ENCODE results near the gene HLA-DRB1.

Gene HLA-DRB1

DNA sequence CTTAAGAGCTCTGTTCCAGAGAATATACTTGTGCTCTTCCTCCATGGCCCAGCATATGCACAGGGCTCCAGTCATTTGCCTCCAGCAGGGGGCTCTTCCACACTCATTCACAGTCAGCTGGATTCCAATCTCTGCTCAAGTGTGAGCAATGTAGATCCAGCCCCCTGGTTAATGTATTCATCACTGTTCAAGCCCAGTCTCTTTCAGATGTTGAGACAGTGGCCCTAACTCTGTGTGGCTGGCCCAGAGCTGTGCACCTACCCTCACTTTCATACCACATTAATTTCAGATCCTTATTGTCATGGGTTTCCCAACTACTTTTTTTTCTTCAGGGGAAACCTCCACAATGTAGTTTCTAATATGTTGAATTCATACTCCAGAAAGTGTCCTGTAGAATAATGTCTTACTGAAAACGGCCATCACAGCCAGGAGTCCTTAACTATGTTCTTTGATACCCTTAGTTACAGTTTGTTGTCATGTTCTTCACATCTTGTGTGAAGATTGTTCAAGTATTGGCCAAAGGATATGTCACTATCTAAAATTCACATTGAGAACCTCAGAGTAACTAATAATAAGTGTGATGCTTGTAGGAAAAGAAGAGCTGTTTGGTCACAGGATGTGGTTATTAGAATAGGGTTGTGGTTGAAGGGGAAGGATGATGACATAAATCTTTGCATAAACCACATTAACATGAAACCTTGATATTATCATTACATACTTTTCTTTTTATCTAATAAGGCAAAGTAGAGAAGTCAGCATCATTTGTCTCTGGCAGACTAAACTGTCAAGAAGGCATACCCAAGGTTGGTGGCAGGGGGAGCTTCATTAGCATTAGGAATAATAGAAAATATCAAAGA lies 33.1 kb upstream of the HLA-DRB1 start:
- Histone ChIP-seq H3K9me3 (ENCODE audit: low read length) (no peaks in the 10 kb centered on the region), H3K4me3 (ENCODE audit: low read depth in 1 of 2, low read length in 2 of 2) (no peak overlapping the region), H3K9ac (ENCODE audit: low read length) (no peak overlapping the region), H3K27ac (ENCODE audit: low read depth, low read length) (no peak overlapping the region), H3K4me1 (ENCODE audit: insufficient read depth, low read length) (no peaks in the 10 kb centered on the region), H3K27me3 (ENCODE audit: control insufficient read depth in 1 of 2, insufficient read depth in 2 of 2, low read length in 2 of 2) (no peaks in the 10 kb centered on the region), H3K36me3 (ENCODE audit: insufficient read depth, low read length) (no peaks in the 10 kb centered on the region)

DNA sequence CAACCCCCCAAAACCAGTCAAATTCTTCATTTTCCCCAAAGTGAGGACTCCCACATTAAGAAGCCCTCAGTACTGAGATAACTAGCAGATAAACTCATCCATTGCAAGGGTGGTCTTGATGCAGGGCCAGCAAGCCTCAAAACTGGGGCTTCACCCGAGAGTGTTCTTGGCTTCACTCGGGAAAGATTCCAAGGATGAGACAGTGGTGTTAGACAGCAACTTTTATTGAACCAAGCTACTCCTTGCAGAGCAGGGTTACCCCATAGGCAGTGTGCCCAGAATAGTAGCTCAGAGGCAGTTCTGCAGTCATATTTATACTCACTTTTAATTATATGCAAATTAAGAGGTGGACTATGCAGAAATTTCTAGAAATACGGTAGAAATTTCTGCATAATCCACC lies 31.7 kb upstream of the HLA-DRB1 start:
- Histone ChIP-seq H3K27me3 (ENCODE audit: control insufficient read depth in 1 of 2, insufficient read depth in 2 of 2, low read length in 2 of 2) (no peaks in the 10 kb centered on the region), H3K4me3 (ENCODE audit: low read depth in 1 of 2, low read length in 2 of 2) (no peak overlapping the region), H3K4me1 (ENCODE audit: insufficient read depth, low read length) (no peaks in the 10 kb centered on the region), H3K9me3 (ENCODE audit: low read length) (no peaks in the 10 kb centered on the region), H3K36me3 (ENCODE audit: insufficient read depth, low read length) (no peaks in the 10 kb centered on the region), H3K27ac (ENCODE audit: low read depth, low read length) (no peak overlapping the region), H3K9ac (ENCODE audit: low read length) (no peak overlapping the region)

DNA sequence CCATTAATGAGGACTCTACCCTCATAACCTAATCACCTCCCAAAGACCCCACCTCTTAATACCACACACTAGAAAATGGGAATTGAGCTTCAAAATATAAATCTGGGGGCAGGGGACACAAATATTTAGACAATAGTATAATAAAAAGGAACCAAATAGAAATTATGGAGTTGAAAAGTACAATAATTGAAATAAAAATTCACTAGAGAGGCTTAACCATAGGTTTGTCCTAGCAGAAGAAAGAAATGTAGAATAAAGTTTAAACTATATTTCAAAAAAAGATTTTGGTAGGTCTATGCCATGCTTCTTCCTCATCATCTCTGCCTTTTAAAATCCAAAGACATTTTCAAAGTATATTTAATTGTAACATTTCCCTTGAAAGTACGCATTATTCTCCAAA lies 28.1 kb upstream of the HLA-DRB1 start:
- no peaks in the 10 kb centered on the region for H3K27me3 ChIP-seq (ENCODE audit: control insufficient read depth in 1 of 2, insufficient read depth in 2 of 2, low read length in 2 of 2)
- H3K4me1 ChIP-seq (ENCODE audit: insufficient read depth, low read length): no peaks in the 10 kb centered on the region
- no peaks in the 10 kb centered on the region for H3K36me3 ChIP-seq (ENCODE audit: insufficient read depth, low read length)
- no peaks in the 10 kb centered on the region for H3K9me3 ChIP-seq (ENCODE audit: low read length)
- H3K9ac ChIP-seq (ENCODE audit: low read length): no peak overlapping the region
- H3K4me3 ChIP-seq (ENCODE audit: low read depth in 1 of 2, low read length in 2 of 2): no peak overlapping the region
- H3K27ac ChIP-seq (ENCODE audit: low read depth, low read length): no peak overlapping the region

DNA sequence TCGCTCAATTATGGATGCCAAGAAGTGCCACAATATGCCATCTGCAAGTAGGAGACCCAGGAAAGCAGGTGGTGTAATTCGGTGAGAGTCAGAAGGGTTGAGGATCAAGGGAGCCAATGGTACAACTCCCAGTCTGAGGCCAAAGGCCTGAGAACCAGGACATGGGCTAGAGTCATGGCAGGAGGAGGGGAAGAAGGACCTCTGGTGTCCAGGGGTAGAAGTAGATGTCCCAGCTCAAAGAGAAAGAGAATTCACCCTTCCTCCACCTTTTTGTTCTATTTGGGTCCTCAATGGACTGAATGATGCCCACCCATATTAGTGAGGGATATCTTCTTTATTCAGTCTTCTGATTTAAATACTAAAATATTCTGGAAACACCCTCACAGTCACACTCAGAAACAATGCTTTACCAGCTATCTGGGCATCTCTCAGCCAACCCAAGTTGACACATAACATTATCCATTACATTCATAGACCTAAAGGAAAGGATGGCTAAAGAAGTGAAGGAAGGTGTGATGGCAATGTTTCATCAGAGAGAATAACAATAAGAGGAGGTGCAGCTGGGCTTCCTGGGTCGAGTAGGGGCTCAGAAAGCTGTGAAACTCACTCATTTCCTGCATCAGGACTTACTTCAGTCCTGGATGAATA lies 26.4 kb upstream of the HLA-DRB1 start:
- no peaks in the 10 kb centered on the region for H3K4me1 ChIP-seq (ENCODE audit: insufficient read depth, low read length)
- H3K4me3 ChIP-seq (ENCODE audit: low read depth in 1 of 2, low read length in 2 of 2): no peak overlapping the region
- H3K9ac ChIP-seq (ENCODE audit: low read length): no peak overlapping the region
- no peaks in the 10 kb centered on the region for H3K9me3 ChIP-seq (ENCODE audit: low read length)
- no peak overlapping the region for H3K27ac ChIP-seq (ENCODE audit: low read depth, low read length)
- no peaks in the 10 kb centered on the region for H3K27me3 ChIP-seq (ENCODE audit: control insufficient read depth in 1 of 2, insufficient read depth in 2 of 2, low read length in 2 of 2)
- H3K36me3 ChIP-seq (ENCODE audit: insufficient read depth, low read length): no peaks in the 10 kb centered on the region

DNA sequence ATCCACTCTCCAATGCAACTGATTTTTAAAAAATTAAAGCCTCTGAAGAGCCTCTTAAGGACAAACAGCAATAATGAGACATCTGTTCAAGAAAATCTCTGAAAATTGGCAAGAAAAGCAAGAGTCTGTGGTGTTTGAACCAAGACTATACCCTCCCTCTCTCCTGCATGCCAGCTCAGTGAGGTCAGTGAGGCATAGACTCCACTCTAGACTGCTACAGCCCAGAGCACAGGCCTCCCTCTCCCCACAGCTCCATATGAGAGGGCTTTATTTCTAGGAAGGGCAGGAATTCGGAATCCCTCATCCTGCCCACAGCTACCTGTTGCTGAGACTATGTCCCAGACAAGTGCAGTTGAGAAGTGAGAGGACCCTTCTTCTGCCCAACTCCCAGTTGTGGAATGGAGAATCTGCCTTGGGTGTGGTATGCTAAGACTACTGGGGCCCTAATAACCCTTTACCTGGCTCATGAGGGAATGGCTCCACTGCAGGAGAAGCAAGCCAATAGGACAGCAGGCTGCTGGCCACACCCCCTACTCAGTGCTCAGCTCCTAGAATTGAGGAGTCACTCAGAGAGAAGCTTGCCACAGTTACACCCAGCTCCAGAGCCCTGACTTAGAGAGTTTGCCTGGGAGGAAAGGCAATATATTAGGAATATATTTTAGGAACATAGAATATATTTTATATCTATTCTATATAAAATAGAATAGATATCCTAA lies 24.9 kb upstream of the HLA-DRB1 start:
- Histone ChIP-seq H3K36me3 (ENCODE audit: insufficient read depth, low read length) (no peaks in the 10 kb centered on the region), H3K9me3 (ENCODE audit: low read length) (no peaks in the 10 kb centered on the region), H3K27me3 (ENCODE audit: control insufficient read depth in 1 of 2, insufficient read depth in 2 of 2, low read length in 2 of 2) (no peaks in the 10 kb centered on the region), H3K27ac (ENCODE audit: low read depth, low read length) (no peak overlapping the region), H3K4me1 (ENCODE audit: insufficient read depth, low read length) (no peaks in the 10 kb centered on the region), H3K4me3 (ENCODE audit: low read depth in 1 of 2, low read length in 2 of 2) (no peak overlapping the region), H3K9ac (ENCODE audit: low read length) (no peak overlapping the region)

DNA sequence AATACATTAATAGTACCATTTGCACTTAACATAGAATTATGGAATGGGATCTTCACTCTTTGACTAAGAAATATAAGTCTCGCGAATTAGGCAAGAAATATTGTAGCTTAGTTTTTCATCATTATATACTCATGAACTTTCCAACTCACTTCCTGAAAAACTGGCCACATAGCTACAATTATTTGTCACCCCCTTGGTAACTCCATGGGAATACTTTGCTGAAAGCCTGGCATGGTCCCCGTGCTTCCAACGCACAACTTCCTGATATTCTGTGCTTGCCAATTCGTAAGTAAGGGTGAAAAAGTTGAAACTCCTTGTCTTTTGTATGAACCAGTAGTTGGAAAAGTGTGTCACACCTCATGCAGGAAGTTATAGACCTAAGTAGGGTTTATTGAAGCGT lies 23.8 kb upstream of the HLA-DRB1 start:
- no peak overlapping the region for H3K27ac ChIP-seq (ENCODE audit: low read depth, low read length)
- H3K27me3 ChIP-seq (ENCODE audit: control insufficient read depth in 1 of 2, insufficient read depth in 2 of 2, low read length in 2 of 2): no peaks in the 10 kb centered on the region
- no peaks in the 10 kb centered on the region for H3K36me3 ChIP-seq (ENCODE audit: insufficient read depth, low read length)
- H3K9ac ChIP-seq (ENCODE audit: low read length): no peak overlapping the region
- H3K4me3 ChIP-seq (ENCODE audit: low read depth in 1 of 2, low read length in 2 of 2): no peak overlapping the region
- H3K4me1 ChIP-seq (ENCODE audit: insufficient read depth, low read length): no peaks in the 10 kb centered on the region
- H3K9me3 ChIP-seq (ENCODE audit: low read length): no peaks in the 10 kb centered on the region

DNA sequence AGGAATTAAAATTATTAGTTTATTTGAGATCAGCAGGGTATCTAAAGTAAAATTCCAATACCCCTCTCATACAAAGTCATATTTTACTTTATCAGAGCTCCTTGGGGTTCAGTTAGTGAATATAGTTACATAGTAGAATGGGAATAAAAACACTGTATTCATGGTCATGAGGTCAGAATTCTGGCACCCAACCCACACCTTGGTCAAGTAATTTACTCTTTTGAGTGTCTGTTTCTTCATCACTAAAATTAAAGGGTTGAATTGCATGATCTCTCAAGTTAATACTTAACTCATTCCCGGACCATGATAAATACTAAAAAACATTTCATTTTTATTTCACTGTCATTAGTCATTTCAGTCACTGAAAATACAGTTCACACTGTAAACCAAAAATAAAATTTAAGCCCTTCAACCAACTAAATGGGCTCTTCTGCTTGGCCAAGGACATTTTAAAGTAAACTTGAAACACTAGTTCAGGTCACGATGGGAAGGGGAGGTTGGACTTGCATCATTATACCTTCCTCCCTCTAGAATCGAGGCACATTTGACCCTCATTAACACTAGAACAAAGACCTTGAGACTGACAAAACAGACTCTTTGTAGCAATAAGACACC lies 21.1 kb upstream of the HLA-DRB1 start:
- Histone ChIP-seq H3K27ac (ENCODE audit: low read depth, low read length) (no peak overlapping the region), H3K27me3 (ENCODE audit: control insufficient read depth in 1 of 2, insufficient read depth in 2 of 2, low read length in 2 of 2) (no peaks in the 10 kb centered on the region), H3K4me3 (ENCODE audit: low read depth in 1 of 2, low read length in 2 of 2) (no peak overlapping the region), H3K9me3 (ENCODE audit: low read length) (no peaks in the 10 kb centered on the region), H3K4me1 (ENCODE audit: insufficient read depth, low read length) (no peaks in the 10 kb centered on the region), H3K9ac (ENCODE audit: low read length) (no peak overlapping the region), H3K36me3 (ENCODE audit: insufficient read depth, low read length) (no peaks in the 10 kb centered on the region)

DNA sequence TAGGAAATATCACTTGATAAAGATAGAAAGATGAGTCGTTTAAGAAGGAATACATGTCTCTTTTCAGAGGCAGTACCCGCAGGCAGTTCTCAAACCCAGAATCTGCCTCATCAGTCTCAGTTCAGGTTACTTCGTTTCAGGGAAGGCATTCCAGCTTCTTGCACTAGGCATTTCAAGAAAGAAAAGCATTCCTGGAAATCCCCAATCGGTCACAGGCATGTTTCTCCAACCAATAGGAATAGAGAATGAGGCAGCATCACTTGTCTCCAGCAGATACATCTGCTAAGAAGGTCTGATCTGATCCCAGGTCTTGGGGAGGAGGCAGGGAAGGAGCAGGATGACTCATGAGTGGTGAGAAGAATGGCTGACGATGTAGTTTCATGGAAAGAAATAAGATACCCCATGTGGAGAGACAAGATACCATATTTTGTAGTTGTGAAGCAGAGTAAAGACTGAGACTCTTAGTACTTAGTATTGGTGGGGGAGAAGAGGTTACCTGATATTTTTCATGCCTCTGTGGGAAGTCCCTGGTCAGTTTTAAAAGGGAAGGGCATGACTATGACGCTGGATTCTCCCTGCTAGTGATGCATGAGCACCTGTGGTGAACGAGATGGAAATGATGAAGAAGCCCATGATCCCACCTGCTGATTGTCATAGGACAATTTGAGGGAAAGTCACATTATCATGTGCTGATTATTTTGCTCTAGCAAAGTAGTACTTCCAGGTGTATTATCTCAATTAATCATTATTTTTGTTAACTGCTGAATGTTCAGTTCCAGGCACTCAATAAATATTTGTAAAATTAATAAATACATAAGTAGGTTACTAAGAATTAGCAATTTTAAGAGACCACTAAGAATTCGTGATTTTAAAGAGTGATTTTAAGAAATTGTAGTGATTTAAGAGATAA lies 20.3 kb upstream of the HLA-DRB1 start:
- Histone ChIP-seq H3K9ac (ENCODE audit: low read length) (no peak overlapping the region), H3K27me3 (ENCODE audit: control insufficient read depth in 1 of 2, insufficient read depth in 2 of 2, low read length in 2 of 2) (no peaks in the 10 kb centered on the region), H3K4me3 (ENCODE audit: low read depth in 1 of 2, low read length in 2 of 2) (no peak overlapping the region), H3K9me3 (ENCODE audit: low read length) (no peaks in the 10 kb centered on the region), H3K27ac (ENCODE audit: low read depth, low read length) (no peak overlapping the region), H3K4me1 (ENCODE audit: insufficient read depth, low read length) (no peaks in the 10 kb centered on the region), H3K36me3 (ENCODE audit: insufficient read depth, low read length) (no peaks in the 10 kb centered on the region)

DNA sequence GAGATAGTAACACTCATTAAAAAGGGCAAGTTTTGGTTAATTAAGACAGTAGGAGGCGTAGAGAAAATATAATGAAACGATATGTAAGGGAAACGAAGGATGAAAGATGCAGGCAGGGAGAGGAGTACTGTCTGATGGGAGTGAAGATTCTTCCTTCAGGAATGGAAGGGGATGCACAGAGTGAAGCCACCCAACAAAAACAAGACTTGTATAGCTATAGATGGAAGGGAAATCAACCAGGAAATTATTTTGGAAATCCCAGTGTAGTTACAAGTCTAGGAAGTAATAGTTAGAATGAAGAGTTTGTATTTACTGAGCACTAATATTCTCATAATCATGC lies 19.7 kb upstream of the HLA-DRB1 start:
- no peaks in the 10 kb centered on the region for H3K36me3 ChIP-seq (ENCODE audit: insufficient read depth, low read length)
- no peaks in the 10 kb centered on the region for H3K9me3 ChIP-seq (ENCODE audit: low read length)
- H3K9ac ChIP-seq (ENCODE audit: low read length): no peak overlapping the region
- H3K27me3 ChIP-seq (ENCODE audit: control insufficient read depth in 1 of 2, insufficient read depth in 2 of 2, low read length in 2 of 2): no peaks in the 10 kb centered on the region
- H3K4me1 ChIP-seq (ENCODE audit: insufficient read depth, low read length): peaks cover 5% of the 10 kb centered on the region
- no peak overlapping the region for H3K27ac ChIP-seq (ENCODE audit: low read depth, low read length)
- H3K4me3 ChIP-seq (ENCODE audit: low read depth in 1 of 2, low read length in 2 of 2): no peak overlapping the region

DNA sequence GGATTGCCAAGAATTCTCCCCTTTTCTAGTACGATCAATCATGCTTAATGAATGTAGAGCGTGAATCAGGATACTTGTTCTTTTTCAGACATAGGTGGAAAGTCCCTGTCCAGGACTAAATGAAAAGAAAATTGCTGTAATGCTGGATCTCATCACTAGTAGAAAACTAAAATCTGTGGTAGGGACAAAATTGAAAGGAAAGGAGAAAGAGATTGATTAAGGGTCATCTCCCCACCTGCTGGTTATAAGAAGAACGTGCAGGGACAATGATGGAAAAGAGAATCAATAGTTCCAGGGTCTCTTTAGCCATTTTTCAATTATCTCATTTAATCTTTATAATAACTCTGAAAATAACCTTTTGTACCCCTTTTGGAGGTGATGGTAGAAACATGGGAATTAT lies 18.7 kb upstream of the HLA-DRB1 start:
- Histone ChIP-seq H3K4me1 (ENCODE audit: insufficient read depth, low read length) (peaks cover 5% of the 10 kb centered on the region), H3K9me3 (ENCODE audit: low read length) (no peaks in the 10 kb centered on the region), H3K4me3 (ENCODE audit: low read depth in 1 of 2, low read length in 2 of 2) (no peak overlapping the region), H3K27ac (ENCODE audit: low read depth, low read length) (no peak overlapping the region), H3K27me3 (ENCODE audit: control insufficient read depth in 1 of 2, insufficient read depth in 2 of 2, low read length in 2 of 2) (no peaks in the 10 kb centered on the region), H3K36me3 (ENCODE audit: insufficient read depth, low read length) (no peaks in the 10 kb centered on the region), H3K9ac (ENCODE audit: low read length) (no peak overlapping the region)

DNA sequence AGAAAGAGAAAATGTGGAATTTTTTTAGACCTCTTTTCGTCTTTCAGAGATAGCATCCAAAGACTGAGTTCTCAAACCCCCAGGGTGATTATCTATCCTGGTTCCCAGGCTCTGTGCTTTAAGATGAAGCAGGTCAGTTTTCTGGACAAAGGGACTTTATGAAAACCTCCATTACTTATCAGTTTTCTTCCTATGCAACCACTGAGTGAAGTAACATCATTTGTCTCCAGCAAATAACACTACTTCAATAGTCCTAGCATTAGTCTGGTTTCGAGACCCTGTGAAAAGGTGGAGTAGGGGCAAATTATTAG lies 18.3 kb upstream of the HLA-DRB1 start:
- H3K4me1 ChIP-seq (ENCODE audit: insufficient read depth, low read length): peaks cover 5% of the 10 kb centered on the region
- H3K9me3 ChIP-seq (ENCODE audit: low read length): no peaks in the 10 kb centered on the region
- no peaks in the 10 kb centered on the region for H3K36me3 ChIP-seq (ENCODE audit: insufficient read depth, low read length)
- no peak overlapping the region for H3K4me3 ChIP-seq (ENCODE audit: low read depth in 1 of 2, low read length in 2 of 2)
- no peaks in the 10 kb centered on the region for H3K27me3 ChIP-seq (ENCODE audit: control insufficient read depth in 1 of 2, insufficient read depth in 2 of 2, low read length in 2 of 2)
- no peak overlapping the region for H3K27ac ChIP-seq (ENCODE audit: low read depth, low read length)
- no peak overlapping the region for H3K9ac ChIP-seq (ENCODE audit: low read length)

All from muscle layer of colon (tissue), 2 donors.